Middle frontal gyrus (tissue), 1 donor: ENCODE data around the gene KCND3.

Experiments used
- DNase-seq: peaks from one replicate; pipeline ENCODE4 v3.0.0-alpha.2; 2015; ENCODE audit warnings: low spot score; ENCODE audit errors: extremely low spot score

KCND3 gene

DNA sequence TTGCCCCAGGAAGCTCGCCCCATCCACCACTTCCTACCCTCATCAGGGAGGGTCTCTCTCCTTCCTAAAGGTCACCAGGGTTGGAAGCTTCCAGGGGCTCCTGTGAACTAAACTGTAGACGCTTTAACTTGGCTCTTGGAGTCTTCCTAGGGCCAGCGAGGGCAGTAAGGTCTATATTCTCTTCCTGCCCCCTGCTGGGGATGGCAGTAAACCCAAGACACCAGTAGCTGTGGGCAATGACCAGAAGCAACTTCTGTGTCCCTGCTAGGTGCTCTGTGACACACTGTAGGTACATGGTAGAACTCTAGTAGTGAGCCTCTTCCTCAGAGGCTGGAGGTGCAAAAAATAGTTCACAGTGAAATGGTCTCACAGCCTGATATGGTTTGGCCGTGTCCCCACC is 30.0 kb downstream of the KCND3 start:
- DNase-seq = no peak

- no peak for DNase-seq
Observed at GRCh38 chr1:111958851-111959250, 30.6 kb downstream of the KCND3 start.

- DNase-seq = no peak
Observed at GRCh38 chr1:111958075-111958474, 31.4 kb downstream of the KCND3 start.

DNA sequence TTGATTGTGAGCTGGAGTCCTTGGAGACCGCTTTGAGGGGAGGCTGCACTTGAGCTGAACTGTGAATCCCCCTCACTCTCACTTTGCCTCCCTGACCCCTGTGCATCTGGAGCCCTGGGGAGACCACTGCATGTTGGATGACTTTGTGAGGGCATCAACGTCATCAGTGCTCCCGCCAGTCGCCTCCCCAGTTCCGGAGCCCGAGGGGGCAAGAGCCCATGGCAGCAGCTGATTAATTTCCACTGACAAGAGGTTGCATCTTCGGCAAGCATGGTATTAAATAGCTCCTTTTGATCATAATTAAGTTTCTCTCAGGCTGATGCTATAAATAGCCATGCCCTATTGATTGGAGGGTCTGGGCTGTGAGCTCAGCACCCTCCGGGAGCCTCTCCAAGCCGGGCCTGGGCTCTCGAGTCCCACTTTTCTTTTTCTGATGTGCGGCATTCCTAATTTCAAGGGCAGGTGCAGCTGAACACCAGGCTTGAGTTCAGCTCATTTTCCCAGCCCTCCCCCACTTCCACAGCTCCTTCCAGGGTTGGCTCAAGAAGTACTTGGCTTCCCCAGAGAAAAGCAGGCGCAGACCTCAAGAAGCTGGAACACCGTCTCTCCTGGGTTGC is 33.2 kb downstream of the KCND3 start:
- DNase-seq = no peak

GRCh38 chr1:111955755-111956154 is 33.7 kb downstream of the KCND3 start:
- DNase-seq = no peak

- no peak for DNase-seq
Observed at GRCh38 chr1:111953797-111954196, 35.7 kb downstream of the KCND3 start.

DNA sequence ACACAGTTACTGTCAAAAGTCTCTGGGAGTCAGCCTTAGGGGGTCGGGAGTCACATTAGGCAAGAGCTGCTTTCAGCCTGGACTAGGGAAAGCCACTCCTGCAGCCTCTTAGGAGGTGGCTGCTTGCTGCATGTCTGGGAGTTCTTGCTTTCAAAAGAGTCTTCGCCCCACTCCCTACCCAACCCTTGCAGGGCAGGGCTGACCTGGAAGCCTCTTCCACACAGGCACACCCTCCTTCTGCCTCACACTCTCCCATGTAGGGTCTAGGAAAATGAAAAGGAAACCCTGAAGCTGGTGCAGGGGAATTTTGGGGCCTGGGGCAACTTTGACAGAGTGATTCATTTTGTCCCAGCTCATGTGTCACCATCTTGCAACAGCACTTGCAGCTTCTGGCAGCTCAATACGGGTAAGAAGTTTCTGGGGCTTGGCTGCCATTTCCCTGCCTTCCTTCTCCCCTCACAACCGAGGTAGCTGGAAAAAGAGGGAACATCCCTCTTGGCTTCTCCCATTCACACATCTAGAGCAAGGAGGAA is 37.3 kb downstream of the KCND3 start:
- no peak for DNase-seq

DNA sequence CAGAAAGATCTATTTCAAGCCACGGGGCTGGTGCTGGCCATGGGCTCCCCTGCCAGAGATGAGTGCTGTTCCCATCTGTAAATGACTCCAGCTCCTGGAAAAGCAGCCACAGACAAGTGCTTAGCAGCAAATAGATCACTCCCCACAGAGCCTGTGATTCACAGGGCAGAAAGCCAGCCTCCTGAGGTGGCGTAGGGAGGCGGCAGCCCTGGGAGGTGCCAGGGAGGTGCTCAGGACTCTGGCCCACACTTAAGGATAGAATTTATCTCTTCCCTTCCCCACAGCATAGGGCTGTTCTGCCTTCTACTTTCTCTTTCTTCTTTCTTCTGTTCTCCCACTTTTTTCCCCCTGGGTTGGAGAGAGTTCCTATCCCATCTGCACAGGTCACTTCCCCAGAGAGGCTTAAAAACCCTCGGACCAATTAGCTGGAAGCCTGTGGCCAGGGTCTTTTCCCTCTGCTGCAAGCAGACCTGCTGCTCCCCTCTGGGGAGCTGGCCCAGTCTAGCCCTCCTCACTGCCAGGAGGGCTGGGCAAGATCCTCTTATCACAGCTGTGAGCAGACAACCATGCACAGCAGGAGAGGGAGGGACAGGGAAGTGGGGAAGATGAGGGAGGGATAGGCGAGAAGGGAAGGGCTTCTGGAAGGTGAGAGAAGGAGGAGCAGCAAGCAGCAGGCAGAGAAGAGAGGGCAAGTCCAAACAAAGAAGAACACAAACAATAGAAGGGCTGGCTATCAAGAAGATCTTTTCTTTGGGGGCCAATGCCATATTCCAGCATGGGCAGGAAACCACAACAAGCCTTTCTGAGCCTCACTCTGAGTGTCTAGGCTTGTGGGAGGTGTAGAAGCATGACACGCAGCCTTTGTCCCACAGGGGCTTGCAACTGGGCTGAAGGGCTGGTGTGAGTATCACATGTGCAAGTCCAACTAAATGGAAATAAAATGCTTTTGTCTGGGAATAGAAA is 41.0 kb downstream of the KCND3 start:
- no peak for DNase-seq

DNA sequence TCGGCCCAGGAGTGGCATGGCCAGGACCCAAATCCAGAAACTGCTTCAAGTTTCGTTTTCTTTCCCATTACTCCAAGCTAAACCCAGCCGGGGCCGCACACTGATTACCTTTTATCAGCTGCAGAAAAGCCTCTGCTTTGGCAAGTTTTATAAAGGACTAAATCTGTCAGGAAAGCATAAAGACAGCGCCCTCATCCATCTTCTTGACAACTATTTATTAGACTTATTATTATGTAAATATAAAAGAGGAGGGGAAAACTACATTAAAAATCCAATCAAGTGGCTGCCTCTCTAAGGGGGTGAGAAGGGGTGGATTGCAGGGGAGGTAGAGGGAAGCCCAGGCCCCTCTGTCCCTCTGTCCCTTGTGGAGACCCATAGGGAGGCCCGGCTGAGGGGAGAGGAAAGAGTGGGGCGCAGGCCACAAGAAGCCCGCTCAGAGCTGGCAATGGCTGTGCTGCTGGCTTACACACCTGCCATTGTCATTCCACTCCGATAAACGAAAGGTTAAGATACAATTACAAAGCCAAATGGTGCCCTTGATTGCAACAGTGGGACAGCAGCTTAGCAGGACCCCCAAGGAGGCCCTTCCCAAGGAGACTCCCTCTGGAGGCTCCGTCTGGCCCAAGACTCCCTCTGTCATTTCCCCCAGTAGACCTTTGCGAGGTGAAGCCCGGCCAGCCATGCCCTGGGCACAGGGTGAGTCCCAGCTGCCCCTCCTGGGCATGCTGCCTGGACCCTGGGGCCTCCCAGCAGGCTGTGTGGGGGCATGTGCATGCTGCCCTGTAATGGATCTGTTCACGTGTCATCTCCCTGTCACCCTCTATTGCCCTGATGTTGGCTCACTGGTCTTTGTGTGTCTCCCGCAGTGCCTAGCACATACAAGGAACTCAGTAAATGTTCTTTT is 45.4 kb downstream of the KCND3 start:
- no peak for DNase-seq

- DNase-seq = no peak
Observed at GRCh38 chr1:111943066-111943465, 46.4 kb downstream of the KCND3 start.

GRCh38 chr1:111938536-111938935 is 50.9 kb downstream of the KCND3 start:
- no peak for DNase-seq

DNA sequence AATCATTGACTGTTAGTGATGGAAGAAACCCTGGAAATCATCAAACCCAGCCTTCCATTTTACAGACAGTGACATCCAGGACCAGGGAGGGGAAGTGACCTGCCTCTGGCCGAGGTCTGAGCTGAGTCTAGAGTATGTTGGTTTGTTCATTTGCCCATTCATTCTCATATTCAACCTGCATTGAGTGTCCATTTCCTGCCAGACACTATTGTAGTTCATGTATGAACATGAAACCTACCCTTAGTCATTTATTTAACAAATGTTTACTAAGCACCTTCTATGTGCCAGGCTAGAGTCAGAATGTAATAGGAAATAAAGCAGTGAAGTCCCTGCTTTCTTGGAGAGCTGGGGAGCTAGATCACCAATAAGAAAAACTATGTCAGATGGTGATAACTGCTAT is 51.3 kb downstream of the KCND3 start:
- DNase-seq = no peak

DNA sequence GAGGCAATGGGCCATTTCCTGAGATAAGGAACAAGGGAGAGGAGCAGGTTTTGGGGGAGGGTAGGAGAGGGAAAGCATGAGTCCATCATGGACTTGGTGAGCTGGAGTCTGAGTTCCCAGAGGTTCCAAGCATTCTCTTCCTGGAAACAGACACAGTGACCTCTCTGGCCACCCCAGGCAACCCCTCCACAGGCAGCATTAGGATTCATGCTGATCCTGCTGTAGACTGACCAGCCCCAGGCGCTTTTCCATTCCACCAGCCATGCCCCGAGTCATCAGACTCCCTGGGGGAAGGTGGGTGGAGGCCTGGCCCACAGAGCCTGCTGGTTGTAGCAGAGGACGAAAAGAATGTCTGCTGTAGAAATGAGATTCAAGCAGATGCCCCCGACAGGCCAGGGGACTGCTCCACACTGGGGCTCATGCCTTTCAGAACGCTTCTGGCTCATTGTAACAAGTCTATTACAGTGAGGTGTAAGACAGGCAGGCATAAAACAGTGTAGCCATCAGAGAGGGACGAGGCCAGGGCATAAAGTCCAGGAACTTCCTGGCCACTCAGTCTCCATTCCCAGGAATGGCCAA is 52.2 kb downstream of the KCND3 start:
- DNase-seq = no peak

GRCh38 chr1:111934106-111934852 is 55.2 kb downstream of the KCND3 start:
- no peak for DNase-seq

DNA sequence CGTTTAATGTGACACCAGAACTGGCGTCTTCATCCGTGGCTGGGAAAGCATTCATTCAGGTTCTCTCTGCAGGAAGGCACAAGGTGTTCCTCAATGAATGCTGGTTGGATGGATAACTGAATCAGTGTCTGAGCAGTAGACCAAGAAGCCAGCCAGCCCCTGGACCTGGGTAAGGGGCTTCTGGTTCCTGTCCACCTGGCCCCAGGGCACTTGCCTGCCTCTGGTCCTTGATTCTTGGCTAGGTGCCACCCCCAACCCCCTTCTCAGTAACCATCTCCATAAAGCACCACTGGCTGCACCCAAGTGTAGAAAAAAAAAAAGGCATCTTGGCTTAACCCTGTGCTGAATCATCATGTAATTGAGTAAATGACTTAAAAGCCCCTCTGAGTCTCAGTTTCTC is 59.1 kb downstream of the KCND3 start:
- DNase-seq = no peak

GRCh38 chr1:111928531-111928930 is 60.9 kb downstream of the KCND3 start:
- DNase-seq = no peak

GRCh38 chr1:111927652-111928051 is 61.8 kb downstream of the KCND3 start:
- DNase-seq = no peak

DNA sequence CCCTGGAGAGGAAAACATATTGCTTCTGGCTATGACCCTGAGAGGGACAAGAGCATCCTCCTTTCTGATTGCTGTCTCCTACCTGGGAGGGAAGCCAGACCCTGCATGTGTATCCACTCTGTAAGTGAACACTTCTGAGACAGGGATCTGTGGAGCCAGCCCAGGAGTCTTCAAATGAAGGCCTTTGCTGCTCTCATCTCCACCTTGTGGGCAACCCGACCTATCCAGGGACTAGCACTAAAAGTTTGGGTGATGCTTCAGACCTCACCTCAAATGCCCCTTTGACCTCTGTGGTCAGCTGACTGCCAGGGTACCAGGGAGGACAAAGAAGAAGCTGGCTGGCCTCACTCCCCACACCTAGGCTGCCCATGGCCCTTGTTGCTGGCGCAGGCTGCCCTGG is 64.7 kb downstream of the KCND3 start:
- no peak for DNase-seq

GRCh38 chr1:111923766-111924165 is 65.7 kb downstream of the KCND3 start:
- DNase-seq = no peak

DNA sequence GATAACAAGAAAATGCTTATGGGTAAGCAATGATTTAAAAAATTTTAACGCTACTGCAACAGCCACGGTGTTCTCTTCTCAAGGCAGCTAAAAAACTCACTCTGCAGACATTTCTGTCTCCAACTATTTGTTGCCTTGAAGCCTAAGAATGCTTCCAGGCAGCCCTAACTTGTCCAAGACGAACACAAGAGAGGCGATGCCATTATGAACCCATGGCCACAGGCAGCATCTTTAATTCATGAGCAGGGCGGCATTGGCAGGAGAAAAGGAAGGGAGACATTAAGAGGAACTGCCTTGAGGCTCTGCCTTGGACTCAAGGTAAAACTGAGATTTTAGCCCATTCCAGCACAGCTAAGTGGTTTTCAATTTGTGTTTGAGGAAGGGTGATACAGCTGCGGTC is 67.5 kb downstream of the KCND3 start:
- no peak for DNase-seq
